Measurements from ENCODE around the gene AIF1. TPM values are rescaled to one million over a fixed set of nuclear protein-coding genes. Genes with fewer than 3 reads are reported as not detected.
A peak's percentile ranks its signal among the peaks of the same experiment; 100 is the strongest.

The AIF1 gene
- polyA plus RNA-seq, 3 donors = 7.9 to 180 (median 63.1) TPM

DNA sequence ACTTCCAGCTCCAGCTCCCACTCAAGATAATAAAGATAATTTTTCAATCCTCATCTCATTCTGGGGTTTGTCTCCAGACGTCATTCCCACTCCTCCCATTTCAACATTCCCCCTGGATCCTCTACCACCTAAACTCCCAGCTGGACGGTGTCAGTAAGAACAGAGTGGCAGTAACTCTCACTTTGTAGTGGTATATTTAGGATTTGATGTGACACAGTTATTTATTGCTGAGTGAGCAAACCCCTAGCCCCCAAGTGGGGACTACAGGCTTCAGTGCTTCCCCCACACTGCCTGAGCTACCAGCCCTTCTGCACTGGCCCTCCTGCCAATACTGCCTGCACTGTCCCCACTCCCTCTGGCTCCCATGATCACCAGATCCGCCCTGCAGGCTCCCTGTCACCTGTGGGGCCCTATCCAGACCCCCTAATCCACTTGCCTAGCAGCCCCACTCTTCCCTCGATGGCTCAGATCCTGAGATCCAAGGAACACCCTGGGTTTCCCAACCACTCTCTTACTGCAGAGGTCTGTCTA lies 43.2 kb downstream of the AIF1 start:
- WGBS, 3 donors = 80 to 86% (median 84%) methylated on average over 4 of the region's 4 CpGs
- no peak overlapping the region for H3K27ac ChIP-seq (ENCODE audit: low read depth, low read length)

DNA sequence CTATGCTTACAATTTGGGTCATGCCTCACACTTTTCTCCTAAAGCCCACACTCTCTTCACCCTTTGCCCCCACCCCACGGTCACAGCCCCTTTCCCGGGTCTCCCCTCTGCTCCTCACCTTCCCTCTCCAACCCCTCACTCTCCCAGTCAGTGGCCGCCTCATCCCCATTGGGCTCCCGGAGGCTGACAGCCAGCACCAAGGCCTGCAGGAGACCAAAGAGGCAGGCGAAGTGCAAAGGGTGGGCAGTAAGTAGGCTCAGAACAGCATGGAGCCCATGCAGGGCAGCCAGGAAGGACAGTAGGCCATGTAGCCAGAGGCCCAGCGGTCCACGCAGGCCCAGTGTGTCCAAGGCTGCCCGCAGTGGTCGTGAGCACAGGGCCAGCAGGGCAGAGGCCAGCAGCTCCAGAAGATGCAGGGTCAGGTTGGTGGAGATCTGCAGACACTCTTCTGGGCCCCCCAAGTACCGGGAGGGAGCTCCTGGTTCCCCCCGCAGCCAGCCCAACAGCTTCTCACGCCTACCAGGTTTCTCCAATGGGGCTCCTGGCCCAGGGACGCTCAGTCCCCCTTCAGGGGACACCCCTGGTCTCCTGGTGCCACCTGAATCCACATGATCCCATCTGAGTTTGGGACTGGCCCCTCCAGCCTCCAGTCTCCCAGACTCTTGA lies 44.1 kb downstream of the AIF1 start:
- 79 to 87% (median 82%) methylated on average over 13 of the region's 13 CpGs for WGBS, 3 donors
- H3K27ac ChIP-seq (ENCODE audit: low read depth, low read length) = no peak overlapping the region

DNA sequence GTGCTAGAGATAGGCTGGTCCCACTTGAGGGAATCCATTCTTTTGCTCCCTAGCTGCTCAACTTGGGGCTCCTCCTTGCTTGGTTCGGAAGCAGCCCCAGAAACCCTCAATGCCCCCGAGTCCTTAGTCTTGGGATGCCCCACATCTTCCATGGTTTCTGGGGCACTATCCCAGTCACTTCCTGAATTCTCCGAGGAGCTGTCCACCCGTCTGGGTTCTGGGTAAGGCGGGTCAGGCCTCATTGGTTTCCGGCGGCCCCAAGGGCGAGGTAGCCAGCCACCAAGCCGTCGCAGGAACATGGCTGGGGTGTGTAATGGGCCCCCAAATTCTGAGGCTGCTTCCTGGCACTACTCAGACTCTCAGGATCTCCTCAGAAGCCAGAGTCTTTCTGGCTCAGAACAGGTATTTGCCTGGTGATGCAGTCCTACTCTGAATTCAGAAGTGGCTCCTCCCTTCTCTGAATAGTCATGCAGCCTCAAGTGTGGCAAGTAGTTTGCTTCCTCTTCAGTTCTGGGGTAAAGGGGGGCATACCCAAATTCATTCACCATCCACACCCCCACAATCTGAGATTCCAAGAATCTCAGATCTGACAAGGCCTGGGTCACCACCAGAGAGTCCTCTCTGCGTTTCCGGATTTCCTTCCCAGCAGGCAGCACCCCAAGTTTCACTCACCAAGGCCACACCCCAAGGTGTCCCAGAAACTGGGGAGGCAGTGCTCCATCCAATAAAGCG lies 44.8 kb downstream of the AIF1 start:
- WGBS, 3 donors = 13 to 20% (median 19%) methylated on average over 13 of the region's 13 CpGs
- H3K27ac ChIP-seq (ENCODE audit: low read depth, low read length) = peak overlapping the region; percentile 13

DNA sequence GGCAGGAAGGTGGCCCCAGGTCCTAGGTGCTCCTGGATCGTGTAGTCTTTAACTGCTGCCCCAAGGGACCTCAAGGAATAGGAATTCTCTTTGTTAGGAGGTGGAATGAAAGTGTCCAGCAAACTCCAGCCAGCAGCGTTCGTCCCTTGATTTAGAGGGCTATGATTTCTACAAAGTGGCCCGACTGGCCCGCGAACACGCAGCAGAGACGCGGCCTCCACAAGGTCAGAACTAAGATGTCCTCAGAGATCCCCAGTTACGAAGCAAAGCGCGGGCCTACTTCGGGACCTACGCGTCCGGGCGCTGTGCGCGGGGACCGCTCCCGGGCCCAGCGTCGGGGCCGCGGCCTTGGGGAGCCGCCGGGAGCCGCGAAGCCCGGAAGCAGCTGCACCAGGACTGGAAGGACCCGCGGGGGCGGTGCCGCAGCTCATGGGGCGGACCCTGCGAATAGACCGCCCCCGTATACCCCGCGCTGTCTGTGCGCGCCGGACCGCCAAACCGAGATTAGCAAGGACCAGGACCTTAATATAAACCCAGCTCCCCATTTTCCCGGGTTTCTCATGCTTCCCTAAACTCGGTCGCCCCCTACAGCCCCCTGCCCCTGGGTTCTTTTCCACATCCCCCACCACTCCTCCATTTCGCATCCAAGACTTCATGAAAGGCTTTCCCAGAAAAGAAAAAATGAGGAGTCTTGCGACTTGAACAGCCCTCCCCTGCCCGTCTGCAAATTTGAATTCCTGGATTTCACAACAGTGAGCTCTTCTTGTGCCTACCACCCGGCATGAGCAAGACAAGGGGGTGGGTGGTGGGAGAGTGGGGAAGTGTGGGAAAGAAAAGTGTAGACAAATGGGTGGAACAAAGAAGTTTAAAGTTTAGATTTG lies 45.6 kb downstream of the AIF1 start, which contains the start of gene C6orf47:
Gene C6orf47, minus strand, starts transcription at position 398 of the 881 bp plus-strand sequence. CDS start 831 bp downstream, outside the sequence.
- 0 to 1% (median 1%) methylated on average over 52 of the region's 52 CpGs for WGBS, 3 donors
- peak within 1 kb of the TSS; percentile 13 for H3K27ac ChIP-seq (ENCODE audit: low read depth, low read length)

DNA sequence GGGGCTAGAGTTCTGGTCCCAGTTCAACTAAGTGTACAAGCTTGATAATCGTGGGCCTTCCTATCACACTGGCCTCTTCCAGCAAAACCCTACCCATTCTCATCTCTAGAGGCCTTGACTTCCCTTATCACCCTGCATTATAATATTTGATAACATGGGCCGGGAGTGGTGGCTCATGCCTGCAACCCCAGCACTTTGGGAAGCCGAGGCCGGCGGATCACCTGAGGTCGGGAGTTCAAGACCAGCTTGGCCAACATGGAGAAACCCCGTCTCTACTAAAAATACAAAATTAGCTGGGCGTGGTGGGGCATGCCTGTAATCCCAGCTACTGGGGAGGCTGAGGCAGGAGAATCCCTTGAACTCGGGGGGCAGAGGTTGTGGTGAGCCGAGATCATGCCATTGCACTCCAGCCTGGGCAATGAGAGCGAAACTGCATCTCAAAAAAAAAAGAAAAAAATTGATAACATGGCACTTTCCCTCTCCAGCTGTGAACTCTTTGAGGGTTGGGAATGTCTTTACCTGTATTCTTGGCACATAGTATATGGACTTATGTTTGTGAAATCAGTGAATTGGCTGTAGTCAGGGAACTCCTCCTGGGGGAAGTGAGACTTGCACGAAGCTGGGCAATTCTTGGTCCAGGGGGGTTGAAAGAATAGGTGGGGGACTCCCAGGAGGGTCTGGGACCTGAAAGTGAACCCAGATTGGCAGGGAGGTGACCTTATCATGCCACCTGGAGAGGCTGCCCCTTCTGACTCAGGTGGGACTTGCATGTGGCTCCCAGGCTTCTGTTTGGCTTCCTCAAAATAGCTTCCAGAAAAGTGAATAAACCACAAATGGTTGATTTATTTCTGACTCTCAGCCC lies 46.5 kb downstream of the AIF1 start:
- 71 to 82% (median 74%) methylated on average over 12 of the region's 12 CpGs for WGBS, 3 donors

DNA sequence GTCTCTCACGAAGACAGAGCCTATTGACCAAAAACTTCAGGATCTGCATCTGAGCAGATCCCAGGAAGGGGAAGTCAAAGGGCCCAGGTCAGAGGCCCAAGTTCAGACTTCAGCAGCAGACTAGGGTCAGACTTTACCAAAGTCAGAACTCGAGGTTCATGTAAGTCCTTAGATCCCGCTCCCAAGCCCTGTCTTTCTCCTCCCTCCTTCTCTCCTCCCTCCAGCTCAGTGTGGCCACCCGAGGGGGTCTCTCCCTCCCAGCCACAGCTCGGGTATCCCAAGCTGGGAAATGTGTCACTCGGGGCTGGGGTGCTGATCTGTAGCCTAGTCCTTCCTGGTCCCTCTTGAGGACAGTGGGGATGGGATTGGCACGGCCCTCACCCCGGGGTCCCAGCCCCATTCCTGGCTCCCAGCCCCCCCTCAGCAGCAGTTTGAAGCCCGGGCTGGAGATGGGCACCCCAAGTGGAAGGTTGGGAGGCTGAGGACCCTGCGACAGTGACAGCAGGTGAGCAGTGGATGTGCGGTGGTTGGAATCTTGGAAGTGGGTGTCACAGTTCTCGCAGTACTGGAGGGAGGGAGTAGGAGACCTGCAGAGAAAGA lies 47.2 kb downstream of the AIF1 start:
- WGBS, 3 donors = 85 to 89% (median 88%) methylated on average over 12 of the region's 12 CpGs
- no peak overlapping the region for H3K27ac ChIP-seq (ENCODE audit: low read depth, low read length)

More for the DNA sequence above, 46.5 kb downstream of the AIF1 start:
- H3K27ac ChIP-seq (ENCODE audit: low read depth, low read length) = no peak overlapping the region

DNA sequence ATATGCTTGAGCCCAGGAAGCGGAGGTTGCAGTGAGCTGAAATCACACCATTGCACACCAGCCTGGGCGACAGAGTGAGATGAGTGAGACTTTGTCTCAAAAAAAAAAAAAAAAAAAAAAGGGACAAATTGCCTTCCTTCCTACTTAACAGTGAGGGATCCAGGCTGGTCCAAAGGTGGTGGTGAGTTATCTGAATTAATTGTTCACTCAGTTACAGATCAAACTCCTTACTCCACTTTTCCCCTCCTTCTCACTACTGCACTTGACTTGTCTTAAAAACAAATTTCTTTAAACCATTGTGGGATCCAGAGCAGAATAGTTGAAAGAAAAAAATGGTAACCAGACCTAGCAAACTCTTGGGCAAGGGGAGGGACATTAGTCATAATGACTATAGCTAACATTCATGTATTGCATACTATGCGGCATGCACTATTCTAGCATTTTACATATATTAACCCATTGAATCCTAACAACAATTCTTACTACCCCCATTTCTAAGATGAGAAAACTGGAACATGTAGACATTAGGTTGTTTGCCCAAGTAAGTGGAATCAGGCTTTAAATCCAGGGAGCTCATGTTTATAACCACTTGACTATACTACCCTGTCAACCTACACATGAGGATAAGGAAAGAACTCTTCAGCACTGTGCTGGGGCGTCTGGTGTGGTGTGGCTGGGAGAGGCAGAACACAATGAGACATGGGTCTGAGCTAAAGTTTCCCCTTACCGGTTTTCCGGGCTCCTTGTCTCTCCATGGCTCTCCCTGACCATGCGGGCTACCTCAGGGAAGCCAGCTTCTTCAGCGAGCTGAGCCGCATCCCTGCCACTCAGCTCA lies 48.3 kb downstream of the AIF1 start:
- peak overlapping the region; percentile 47 for H3K27ac ChIP-seq (ENCODE audit: low read depth, low read length)
- whole genome bisulfite sequencing, 3 donors = 59 to 64% (median 60%) methylated on average over 9 of the region's 9 CpGs

DNA sequence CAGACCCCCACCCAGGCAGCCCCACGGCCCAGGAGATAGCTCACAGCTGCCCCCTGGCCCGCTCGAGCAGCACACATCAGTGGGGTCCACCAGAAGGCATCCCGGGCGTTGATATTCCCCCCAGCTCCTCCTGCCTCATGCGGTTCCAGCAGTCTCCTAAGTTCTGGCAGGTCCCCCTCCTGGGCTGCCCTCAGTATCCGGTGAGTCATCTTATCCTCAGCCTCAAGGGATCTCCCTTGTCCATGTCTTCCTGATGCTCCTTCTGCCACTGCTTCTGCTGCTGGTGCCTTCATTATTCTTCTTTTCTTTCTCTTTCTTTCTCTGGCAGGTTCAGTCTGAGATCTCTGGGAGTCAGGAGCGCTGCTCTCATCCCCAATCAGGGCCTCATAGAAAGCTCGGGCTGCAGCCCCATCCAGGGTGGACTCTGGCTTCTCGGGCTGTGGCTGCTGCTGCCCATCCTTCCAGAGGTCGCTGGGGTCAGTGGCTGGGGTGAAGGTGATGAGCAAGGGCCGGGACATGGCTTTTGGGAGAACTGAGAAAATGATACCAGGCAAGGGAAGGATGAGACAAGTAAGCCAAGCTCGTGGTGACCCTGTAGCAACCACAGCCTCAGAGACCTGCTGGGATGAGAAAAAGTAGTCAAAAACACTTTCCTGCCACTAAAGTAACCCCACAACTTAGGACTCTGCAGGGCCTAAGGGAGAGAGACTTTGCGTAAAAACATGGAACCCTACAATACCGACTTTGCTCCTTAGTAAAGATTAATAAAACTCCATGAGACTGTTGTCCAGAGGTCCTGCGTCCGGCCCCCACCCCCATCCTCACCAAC lies 49.1 kb downstream of the AIF1 start:
- peak overlapping the region; percentile 47 for H3K27ac ChIP-seq (ENCODE audit: low read depth, low read length)
- WGBS, 3 donors = 17 to 21% (median 19%) methylated on average over 17 of the region's 17 CpGs

DNA sequence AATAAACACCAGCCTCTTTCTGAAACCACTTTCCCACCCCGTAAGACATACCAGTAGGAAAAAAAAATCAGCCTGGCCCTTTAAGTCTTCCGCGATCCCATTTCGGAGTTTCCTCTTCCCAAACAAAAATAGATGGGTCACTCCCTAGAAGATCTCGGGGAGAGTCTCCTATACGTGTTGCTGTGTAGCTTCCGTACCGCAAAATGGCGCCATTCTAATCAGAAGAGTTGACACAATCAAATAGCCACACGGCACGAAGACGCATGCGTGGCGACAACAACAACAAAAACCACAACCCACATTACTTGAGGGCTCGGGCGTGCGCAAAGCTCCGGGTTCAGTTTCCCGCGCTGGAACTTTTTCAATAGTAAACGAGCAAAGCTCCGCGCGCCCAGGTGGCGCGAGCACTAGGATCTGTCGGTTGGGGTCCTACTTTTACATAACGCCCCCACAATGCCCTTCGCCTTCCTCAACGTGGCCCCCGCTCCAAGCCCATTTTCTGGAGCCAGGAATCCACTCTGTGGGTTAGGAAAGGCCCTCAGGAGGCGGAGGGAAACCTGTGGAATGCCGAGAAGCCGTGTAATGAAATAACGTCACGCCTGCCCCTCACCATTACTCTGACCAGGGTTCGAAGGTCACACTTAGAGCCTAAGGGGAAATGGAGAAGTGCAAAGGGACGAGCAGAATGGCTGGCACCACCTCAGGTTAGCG lies 49.9 kb downstream of the AIF1 start, which contains the start of gene GPANK1:
Gene GPANK1, minus strand, starts transcription at position 208 of the 711 bp plus-strand sequence. CDS start 519 bp downstream, outside the sequence.
- WGBS, 3 donors = 0% methylated on average over 39 of the region's 39 CpGs
- peak within 1 kb of the TSS; percentile 79 for H3K27ac ChIP-seq (ENCODE audit: low read depth, low read length)

DNA sequence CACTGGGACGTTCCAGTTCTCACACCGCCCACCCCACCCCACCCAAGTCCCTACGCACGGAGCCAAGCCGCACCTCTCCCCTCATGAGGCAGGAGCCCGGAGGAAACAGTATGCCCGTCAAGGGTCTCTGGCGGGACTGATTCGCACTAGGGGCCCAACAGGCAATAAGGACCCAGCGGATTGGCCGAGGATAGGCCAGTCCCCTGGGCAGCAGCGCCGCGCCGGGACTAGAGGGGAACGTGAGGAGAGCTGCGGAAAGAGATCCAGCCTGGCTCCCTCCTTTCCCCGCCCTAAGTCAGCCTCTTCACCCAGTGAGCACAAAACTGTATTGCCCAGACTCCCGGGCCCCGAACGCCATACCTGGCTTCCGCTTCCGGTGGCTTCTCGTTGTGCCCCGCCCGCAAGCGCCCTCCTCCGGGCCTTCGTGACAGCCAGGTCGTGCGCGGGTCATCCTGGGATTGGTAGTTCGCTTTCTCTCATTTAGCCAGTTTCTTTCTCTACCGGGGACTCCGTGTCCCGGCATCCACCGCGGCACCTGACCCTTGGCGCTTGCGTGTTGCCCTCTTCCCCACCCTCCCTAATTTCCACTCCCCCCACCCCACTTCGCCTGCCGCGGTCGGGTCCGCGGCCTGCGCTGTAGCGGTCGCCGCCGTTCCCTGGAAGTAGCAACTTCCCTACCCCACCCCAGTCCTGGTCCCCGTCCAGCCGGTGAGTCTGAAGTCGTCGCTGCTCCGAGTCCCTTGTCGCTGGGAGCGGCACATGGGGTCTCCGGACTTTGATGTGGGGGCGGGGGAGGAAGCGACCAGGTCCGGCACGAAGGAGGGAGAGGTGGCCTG lies 50.7 kb downstream of the AIF1 start, which contains the start of gene CSNK2B:
Gene CSNK2B, plus strand, starts transcription at position 580 of the 836 bp plus-strand sequence. CDS start 752 bp downstream, outside the sequence.
- 0% methylated on average over 62 to 63 of the region's 63 CpGs for WGBS, 3 donors
- H3K27ac ChIP-seq (ENCODE audit: low read depth, low read length) = peak within 1 kb of the TSS; percentile 79

DNA sequence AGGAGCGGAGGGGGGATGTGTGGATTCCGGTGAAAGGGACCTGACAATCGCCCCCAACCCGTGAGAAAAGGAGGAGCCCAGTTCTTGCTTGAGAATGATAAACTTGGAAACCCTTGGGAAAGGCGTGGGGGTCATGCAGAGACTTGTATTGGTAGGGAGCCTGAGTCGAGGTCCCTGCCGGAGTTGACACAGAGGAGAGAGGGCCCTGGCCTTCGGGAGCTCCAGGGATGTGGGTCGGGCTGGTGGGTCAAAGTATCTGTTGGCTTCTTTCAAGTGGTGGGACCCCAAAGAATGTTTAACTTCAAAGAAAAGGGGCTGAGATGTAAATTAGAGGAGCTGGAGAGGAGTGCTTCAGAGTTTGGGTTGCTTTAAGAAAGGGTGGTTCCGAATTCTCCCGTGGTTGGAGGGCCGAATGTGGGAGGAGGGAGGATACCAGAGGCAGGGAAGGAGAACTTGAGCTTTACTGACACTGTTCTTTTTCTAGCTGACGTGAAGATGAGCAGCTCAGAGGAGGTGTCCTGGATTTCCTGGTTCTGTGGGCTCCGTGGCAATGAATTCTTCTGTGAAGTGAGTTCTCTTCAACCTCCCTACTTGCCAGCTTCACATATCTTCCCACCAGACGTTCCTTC lies 51.4 kb downstream of the AIF1 start:
- H3K27ac ChIP-seq (ENCODE audit: low read depth, low read length) = no peak overlapping the region
- WGBS, 3 donors = 2 to 3% (median 2%) methylated on average over 15 of the region's 15 CpGs

Measured in adipose tissue (tissue), 3 donors.